ENCODE measurements around the gene ST8SIA1.

The ST8SIA1 gene

DNA sequence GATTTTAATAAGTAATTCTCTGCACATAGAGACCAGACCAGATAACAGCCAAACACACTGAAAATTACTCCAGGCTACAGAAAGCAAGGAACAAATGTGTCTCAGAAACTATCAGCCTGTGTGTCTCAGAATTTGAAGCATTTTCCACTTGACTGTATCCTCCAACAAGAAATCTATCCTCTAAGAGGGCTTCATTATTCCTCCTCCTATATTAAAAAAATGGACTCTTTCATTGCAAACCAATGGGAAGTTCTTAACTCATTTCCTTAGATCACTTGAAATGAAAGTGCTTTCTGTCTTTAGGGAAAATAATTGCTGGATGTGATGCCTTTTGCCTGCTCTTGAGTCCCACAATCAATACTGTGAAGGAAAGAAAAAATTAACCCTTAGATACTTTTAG lies 2.3 kb downstream of the ST8SIA1 start:
- DNase-seq (ENCODE audit: low read depth in 1 of 2, low spot score in 1 of 2) = no peak

DNA sequence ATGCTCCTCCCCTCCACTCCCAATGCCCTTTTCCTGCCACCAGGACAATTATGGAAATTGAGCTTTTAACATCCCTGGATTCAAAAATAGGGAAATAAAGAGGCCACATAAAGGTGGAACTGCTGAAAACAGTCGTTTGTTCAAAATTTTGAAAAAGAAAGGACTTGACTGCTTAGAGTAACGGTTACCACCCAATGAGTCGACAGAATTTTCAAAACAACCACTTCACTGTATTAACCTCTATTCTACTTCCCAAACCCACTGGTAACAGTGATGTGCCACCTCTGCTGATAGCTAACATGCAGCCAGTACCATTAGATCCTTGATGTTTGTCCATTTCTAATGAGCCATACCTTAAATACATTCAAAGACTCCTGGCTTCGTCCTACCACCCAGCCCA lies 4.9 kb downstream of the ST8SIA1 start:
- DNase-seq (ENCODE audit: low read depth in 1 of 2, low spot score in 1 of 2) = no peak

DNA sequence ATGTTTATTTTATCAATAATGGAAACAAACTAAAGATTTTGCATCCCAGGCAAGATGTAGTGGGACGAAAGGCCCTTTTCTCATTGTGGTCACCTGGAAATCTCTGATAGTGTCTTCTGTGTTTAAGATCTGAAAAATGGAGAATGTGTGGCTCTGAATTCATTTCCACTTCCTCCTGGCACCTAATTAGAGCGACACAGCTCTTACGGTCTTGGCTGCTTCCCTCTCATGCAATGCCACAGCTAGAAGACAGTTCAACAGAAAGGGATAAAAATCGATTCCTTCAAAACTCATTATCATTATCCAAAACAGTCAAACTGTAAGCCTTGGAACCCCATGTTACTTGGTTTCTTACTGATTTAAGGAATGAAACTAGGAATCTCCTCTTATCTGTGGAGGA lies 9.3 kb downstream of the ST8SIA1 start:
- DNase-seq (ENCODE audit: low read depth in 1 of 2, low spot score in 1 of 2) = no peak

DNA sequence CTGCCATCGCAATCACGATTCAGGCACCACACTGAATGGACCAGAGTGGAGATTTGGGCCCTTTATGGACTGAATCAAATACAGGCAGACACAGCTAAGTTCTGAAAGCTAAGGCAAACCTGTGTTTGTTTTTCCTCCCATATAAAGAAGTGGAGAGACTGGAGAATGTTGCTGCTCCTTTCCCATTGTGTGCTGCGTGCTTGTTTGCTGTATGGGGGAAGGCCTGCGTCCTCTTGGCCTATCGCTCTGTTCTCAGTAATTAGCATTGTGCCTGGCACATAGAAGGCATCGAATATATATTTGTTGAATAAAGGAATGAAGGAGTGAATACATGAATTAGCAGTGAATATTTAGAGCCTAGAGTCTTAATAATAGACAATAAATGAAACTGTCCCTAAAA lies 12.4 kb downstream of the ST8SIA1 start:
- DNase-seq (ENCODE audit: low read depth in 1 of 2, low spot score in 1 of 2) = no peak

DNA sequence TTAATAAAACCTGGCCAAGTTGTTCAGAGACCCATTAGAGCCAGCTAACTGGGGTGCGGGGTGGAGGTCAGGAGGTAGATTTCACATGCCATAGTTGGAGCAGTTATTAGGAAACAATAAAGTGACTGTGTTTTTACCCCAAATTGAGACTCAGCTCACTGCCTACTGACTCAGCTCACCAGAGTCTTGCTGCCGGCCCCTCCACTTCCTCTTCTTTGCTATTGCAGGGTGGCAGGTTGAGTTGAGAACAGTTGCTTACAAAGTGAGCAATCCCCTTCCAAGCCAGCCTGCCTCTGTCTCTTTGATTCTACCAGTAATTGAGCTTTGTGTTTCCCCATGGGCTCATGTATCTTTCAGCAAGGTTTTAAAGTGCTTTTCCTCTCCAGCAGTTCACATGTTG lies 12.9 kb downstream of the ST8SIA1 start:
- no peak for DNase-seq (ENCODE audit: low read depth in 1 of 2, low spot score in 1 of 2)

DNA sequence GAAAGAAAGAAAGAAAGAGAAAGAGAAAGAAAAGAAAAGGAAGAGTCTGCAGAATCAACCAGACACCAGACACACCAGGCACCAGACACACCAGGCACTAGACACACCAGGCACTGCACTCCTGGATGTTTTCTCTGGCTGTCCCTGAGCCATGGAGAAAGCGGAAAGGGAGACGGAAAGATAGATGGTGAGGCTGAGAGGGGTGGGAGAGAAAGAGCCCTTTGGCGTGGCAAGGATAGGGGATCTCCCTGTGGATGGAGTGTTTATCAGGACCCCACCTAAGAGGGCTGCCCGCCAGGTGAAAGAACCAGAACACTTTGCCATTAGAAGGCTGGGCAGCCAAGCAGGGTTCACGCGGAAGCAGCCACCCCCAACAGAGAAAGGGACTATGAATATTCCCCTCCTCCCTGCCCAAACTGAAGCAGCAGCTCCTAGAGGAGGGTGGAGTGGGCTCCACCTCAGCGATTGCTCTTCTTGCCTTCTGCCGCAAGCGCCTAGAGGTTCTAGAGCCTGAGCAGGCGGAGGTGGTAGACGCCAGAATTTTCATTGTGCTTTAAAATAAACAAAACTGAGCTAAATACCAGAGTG lies 13.4 kb downstream of the ST8SIA1 start:
- DNase-seq (ENCODE audit: low read depth in 1 of 2, low spot score in 1 of 2) = no peak

DNA sequence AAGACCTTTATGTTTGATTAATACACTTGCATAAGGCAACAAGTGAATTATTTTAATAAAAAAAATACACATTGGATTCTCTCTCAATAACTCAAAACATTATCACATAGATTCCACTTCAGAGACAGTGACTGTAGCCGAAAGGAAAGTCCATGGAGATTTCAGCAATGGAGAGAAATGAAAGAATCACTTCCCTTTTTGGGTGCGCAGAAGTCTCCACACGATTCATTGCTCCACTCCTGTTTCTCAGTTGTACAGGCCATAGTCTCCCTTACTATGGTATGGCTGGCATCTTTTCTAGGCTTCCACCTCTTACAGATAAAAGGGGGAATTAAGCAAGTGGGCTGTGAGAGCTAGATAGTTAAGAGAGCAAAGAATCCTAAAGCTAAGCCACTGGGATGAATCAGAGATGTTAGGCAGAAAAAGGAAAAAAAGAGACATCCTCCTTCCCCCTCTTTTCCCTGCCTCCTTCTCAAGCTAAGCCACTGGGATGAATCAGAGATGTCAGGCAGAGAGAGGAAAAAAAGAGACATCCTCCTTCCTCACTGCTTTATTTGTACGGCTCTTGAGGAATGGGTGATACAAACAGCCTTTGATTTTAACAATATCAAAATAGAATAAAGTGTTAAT lies 16.3 kb downstream of the ST8SIA1 start:
- no peak for DNase-seq (ENCODE audit: low read depth in 1 of 2, low spot score in 1 of 2)

DNA sequence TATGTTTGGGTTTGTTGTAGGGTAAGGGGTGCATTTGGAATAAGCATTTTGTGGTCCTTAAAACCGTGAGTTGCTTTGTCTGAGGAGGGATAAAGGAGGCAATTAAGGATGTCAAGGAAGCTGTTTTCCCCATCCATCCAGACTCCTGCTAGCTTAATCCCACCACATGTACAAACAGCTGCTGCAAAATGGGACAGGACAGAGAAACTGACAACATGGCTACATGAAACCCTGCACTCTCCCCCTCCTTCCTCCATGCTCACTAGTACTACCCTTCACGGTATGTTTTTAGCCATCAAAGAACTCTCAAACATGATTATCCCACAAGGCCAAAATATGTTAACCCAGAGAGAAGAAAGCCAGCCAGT lies 20.6 kb downstream of the ST8SIA1 start:
- no peak for DNase-seq (ENCODE audit: low read depth in 1 of 2, low spot score in 1 of 2)

DNA sequence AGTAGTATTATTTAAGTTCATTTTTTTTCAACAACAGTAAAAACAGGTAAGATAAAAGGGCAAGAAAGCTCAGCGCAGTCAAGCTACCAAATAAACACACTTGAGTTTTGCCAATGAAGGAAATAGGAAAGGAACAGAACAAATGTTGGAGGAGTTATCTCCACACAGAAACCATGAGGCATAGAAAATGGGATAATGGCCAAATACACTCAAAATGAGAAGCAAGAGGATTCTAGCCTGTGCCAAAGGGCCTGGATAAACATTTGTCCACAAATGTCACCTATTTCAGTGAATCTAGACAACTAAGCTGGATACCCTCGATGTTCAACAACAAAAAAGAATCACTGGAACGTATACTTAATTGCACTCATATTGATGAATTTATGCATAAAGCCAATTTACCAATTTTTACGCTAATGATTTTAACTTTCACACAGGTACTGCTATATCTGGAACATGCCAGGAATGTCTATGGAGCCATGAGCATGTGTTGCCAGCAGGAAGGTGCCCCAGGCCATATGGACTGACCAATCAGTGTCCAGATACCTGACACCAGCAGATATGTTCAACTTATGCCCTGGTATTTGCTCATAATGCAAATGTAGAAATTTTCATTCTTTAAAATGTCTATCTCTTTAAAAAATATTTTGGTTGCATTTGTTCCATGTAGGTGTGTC lies 21.1 kb downstream of the ST8SIA1 start:
- no peak for DNase-seq (ENCODE audit: low read depth in 1 of 2, low spot score in 1 of 2)

DNA sequence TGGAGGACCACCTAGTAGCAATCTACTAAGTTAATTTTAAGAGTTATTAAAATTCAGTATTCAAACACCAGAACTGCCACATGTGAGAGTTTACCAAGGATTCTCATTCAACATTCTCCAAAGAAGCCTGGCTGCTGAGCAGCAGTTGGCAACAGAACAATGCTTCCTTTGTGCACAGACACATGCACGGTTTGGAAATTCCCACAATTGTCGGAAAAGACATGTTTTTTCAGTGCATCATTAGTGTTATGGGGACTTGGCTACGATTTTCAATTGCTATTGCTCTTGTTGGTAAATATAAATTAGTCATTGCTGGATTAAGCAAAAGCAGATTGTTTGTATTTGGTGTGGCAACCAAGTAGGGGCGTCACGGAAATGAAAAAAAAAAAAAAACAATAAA lies 22.2 kb downstream of the ST8SIA1 start:
- no peak for DNase-seq (ENCODE audit: low read depth in 1 of 2, low spot score in 1 of 2)

DNA sequence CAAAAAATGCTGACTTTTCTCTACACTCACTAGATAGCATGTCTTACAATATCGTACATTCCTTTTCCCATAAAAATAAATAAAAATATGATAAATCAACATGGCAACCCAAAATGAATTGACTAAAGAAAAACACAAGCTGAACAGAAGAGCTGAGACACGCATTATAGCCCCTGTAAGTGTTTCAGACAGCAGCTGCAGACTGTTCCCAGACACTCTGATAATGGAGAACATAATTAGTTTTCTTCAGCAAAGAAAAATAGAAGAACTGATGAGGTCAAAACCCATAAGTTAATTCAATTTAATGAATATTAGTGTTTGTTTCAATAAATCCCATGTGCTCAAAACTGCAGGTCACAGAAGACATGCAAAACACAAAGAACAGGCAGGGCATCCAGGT lies 23.8 kb downstream of the ST8SIA1 start:
- DNase-seq (ENCODE audit: low read depth in 1 of 2, low spot score in 1 of 2) = no peak

DNA sequence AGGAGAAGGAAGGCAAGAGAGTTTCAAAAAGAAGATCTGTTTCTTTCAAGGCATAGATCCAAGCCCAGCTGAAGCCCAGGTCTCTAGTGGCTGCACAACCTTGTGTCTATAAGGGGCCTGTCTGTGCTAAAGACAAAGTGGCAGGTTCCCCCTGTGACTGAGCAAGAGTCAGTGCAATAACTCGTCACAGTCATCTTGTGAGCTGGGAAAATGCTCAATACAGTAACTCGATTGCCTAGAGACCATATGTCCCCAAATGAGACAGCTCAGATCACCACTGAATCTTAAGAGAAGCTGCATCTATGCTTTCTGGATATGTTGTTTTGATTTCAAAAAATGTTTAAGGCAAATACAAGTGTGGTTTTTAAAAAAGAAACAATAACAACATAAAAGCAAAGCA lies 24.2 kb downstream of the ST8SIA1 start:
- DNase-seq (ENCODE audit: low read depth in 1 of 2, low spot score in 1 of 2) = no peak

DNA sequence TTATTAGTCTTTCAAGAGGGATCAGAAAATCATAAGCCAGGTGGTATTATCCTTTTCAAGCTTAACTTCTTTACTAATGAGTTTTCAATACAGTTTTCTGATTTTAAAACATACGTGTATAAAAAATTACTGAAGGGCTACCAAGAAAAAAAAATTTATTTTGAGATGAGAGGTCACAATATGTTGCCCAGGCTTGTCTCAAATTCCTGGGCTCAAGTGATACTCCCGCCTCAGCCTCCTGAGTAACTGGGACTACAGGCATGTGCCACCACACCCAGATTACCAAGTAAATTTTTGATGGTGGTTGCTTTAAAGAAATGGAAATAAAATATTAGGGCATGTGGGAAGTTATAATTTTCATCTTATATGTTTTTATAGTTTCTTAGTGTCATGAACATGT lies 26.7 kb downstream of the ST8SIA1 start:
- DNase-seq (ENCODE audit: low read depth in 1 of 2, low spot score in 1 of 2) = no peak

DNA sequence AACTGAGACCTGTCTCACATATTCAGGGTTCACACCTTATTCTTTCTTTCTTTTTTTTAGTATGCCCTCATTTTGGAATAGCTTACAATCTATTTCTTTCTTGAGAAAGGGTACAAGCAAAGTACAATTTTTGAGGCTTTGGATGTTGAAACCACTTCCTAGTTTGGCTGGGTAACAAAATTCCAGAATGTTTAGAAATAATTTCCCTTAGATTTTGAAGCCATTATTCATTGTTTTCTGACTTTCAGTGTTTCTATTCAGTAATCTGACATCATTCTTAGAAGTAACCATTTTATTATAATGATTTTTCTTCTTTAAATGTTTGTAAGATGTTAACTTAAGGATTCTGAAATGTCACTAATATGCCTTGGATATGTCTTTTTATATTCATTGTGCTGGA lies 28.2 kb downstream of the ST8SIA1 start:
- no peak for DNase-seq (ENCODE audit: low read depth in 1 of 2, low spot score in 1 of 2)

DNA sequence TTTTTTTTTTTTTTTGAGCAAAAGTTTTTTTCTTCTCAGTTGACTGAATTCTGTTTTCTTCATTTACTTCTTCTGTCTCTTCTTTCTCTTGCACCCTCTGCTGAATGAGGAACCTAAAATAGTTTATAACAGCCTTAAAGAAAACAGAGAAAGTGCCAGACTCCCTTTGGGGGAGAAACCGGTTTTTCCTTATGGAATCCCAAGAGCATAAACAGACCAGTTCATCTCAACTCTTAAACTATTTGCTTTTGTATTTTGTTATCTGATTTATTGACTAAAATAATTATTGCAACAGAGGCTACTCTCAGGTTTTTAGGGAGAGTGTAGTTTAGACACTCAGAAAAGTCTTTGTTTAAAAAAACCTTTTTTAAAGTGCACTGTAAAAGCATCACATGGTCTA lies 30.2 kb downstream of the ST8SIA1 start:
- DNase-seq (ENCODE audit: low read depth in 1 of 2, low spot score in 1 of 2) = no peak

DNA sequence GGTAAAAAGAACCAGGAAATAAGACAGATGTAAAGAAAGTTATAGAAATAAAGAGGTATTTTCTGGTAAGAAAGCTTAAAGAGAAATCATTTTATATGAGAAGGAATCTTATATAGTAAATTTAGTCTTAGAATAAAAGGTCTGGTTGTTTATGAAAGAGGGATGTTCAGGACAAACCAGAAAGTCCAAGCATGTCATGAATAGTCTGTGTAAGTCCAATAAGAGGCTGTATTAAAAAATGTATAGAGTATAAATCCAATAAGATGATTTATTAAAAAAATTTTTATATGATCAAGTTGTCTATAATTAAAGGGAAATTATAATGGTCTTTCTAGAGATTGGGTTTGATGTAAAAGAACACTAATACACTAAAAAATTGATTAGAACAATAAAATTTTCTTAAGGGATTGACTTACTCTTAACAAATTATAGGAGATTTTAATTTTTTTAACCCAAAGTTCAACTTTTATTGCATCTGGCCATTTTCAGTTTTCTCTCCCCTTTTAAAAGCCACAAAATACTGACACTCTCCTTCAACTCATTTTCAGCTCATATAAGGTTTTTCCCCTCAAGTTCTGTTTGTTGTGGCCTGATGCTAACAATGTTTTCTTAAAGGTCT lies 35.1 kb downstream of the ST8SIA1 start:
- no peak for DNase-seq (ENCODE audit: low read depth in 1 of 2, low spot score in 1 of 2)

DNA sequence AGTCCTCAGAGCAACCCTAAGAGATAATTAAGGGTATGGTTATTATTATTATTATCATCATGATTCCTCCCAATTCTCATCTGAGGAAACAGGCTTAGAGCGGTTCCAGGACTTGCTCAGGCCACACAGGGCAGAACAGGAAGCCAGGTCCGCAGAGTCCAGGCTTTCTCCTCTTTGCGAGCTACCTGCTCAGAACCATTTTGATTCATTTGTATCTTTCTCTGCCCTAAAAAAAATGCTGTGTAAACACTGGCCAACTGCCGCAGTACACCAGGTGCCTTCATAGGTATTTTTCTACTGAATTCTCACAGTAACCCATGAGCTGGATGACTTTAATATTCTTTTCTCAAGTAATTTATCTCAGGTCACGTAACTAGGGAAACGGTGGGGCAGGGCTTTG lies 45.3 kb downstream of the ST8SIA1 start:
- no peak for DNase-seq (ENCODE audit: low read depth in 1 of 2, low spot score in 1 of 2)

DNA sequence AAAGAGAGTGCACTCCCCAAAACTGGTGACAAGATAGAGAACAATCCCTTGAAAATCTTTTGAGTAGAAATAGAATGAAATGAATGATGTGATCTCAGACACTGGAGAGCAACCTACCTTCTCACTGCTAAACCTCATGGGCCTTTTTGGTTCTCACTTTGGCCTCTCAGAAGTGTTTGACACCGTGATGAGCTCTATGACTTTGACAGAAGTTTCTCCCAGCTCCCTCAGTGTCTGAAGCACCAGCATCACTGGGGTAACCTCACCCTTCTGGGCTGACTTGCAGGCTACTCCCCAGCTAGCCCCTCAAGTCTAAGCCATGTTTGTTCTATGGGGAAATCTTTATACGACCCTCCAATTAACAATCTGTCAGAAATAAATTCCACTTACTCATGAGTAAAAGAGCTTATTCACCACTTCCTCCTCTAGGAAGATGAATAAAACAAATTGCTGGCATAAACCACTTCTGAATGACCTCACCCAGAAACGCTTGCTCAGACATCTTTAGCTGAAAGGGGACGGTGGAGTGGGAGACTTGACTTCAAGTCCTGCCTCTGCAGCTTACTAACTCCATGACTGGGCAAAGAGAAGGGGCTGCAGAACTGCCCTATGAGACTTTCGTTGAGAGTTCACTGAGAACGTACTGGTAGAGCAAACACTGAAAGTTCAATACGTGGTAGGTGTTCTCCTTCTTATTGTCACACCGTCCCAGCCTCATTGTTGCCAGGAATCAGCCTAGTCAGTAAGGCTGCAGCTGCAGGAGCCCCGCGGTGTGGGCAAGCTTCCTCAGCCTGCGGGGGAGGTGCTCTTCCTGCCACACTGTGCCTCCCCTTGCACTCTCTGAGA lies 46.5 kb downstream of the ST8SIA1 start:
- no peak for DNase-seq (ENCODE audit: low read depth in 1 of 2, low spot score in 1 of 2)

DNA sequence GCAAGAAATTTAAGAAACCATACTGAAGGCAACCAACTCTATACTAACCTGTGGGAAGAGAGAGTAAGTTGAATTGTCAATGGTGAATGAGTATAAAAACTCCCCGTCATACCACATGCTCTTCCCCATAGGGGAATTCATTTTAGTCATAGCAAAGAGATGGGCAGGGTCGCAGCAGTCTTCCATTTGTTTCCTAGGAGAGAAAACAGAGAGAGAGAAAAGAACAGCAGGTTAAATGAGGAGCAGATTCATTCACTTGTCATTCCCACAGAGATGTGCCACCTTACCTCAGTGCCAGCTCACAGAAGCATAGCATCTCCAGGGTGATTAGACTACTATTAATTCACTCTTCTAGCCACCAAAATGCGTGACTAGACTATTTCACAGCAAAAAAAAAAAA lies 47.4 kb downstream of the ST8SIA1 start:
- DNase-seq (ENCODE audit: low read depth in 1 of 2, low spot score in 1 of 2) = no peak

DNA sequence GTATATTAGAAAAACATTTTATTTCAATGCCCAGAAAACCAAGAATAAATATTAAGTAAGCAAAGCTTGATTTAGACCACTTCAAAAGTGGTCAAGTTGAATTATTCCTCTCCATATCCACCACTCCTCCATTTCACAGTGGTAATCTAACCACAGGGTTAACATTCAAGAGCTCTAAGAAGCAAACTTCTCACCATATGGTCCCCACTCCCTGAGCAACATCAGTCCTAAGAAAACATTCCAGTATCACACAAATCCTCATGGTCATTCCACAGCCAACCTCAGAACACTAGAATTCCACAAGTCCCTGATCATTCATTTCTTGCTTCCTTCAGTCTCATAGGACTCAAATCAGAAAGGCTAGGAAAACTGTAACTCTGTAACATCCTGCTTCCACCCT lies 47.9 kb downstream of the ST8SIA1 start:
- DNase-seq (ENCODE audit: low read depth in 1 of 2, low spot score in 1 of 2) = no peak

DNA sequence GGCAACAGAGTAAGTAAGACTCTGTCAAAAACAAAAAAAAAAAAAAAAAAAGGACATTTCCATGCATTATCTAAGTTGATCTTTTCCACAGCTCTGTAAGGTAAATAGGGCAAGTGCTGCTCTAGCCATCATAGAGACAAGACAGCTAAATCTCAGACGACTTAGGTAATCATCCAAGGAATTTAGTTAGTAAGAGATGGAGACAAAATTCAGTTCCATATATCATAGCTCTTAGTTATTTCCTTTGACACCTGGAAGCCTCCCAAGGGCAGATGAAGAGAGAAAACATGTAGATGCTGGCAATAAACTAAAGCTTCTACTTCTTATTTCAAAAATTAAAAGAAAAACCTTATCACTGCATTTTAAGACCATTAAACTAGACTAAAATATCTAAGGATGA lies 48.7 kb downstream of the ST8SIA1 start:
- DNase-seq (ENCODE audit: low read depth in 1 of 2, low spot score in 1 of 2) = no peak

DNA sequence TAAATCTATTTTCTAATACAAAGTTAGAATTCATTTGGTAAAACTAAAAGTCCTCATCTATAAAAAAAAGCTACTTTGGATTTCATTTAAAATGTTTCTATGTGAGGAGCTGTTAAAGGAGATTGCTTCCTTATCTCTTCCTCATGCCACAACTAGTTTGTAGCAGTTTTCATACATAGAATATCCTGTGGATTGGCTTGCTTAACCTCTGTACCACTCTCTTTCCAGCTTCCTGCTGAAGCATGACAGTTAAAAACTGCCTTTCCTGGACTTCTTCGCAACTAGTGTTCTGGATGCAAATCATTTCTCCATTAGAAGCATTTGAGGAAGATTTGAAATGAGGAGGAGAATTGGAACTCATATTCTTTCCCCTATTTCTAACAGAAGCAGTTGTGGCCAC lies 49.6 kb downstream of the ST8SIA1 start:
- no peak for DNase-seq (ENCODE audit: low read depth in 1 of 2, low spot score in 1 of 2)

Measured in activated CD4-positive, alpha-beta T cell treated with anti-CD3 and anti-CD28 coated beads, Interleukin-2, amount 50 U/mL, for 24 hours (primary cell).